K562 (cell line): ENCODE measurements around the gene TMEM245. TPM values are rescaled to one million over a fixed set of nuclear protein-coding genes. Genes with fewer than 3 reads are reported as not detected.
A peak's percentile ranks its signal among the peaks of the same experiment; 100 is the strongest.

ENCODE experiments used
- ATAC-seq: fragments of 200-7000 bp; cut with Tn5 transposase; 3 replicates; pipeline ENCODE4 v1.9.1; 2020; ENCODE audit warnings: moderate library complexity
- BruUV-seq: library from RNA; stranded (reverse); fragments of 400-500 nt; replicated peaks from 2 replicates; lab custom pipeline; 2021; lab: Mats Ljungman, UMichigan
- CTCF ChIA-PET: fragments of 300-600 bp; formaldehyde crosslinking; extraction: SDS; loops from one replicate; lab custom pipeline; 2021; ENCODE audit warnings: low intra/inter-chr PET ratio; lab: Yijun Ruan, JAX
- POLR2A ChIA-PET: fragments of 300-600, 350-650 bp; sonication (Branson Sonifier 250); formaldehyde crosslinking; extraction: SDS; loops from one replicate; lab custom pipeline; 2021; ENCODE audit warnings: antibody characterized with exemption, inconsistent platforms; lab: Yijun Ruan, JAX
- DNase-seq, 4 experiments: peaks; one replicate each; pipeline versions ENCODE4 v3.0.0 to v3.0.0-alpha.2; 2011 to 2018; ENCODE audit warnings: low spot score in 3 of 4, mixed read lengths in 3 of 4; ENCODE audit errors: extremely low read depth in 1 of 4
- FAIRE-seq: peaks from 2 replicates; lab custom pipeline; 2011; peaks lifted over from hg19 to GRCh38; lab: Jason Lieb, UNC
- H2AFZ ChIP-seq: 2 replicates; pipeline ENCODE4 v1.6.0; 2011; ENCODE audit warnings: low read depth, low read length, control low read depth, inconsistent platforms
- H3K27ac ChIP-seq: fragments of 200-600 bp; 3 replicates; pipeline ENCODE4 v1.8.0; 2011; ENCODE audit warnings: low read depth, mild to moderate bottlenecking, control low read depth, inconsistent platforms, low read length, moderate library complexity, mixed read lengths; ENCODE audit errors: extremely low read depth
- H3K27me3 ChIP-seq, 2 experiments: fragments of 300-600 bp in 1 of 2; 2 replicates in 1 of 2; 3 replicates in 1 of 2; pipeline versions ENCODE4 v1.6.0 to v1.8.0; 2011; ENCODE audit warnings: inconsistent platforms in 2 of 2, low read length in 2 of 2, mild to moderate bottlenecking in 1 of 2, mixed read lengths in 1 of 2, moderate library complexity in 1 of 2; ENCODE audit not compliant: control insufficient read depth in 2 of 2, insufficient read depth in 2 of 2
- H3K36me3 ChIP-seq: fragments of 300-600 bp; 3 replicates; pipeline ENCODE4 v1.8.0; 2011; ENCODE audit warnings: mild to moderate bottlenecking, low read length, inconsistent platforms; ENCODE audit not compliant: control insufficient read depth, insufficient read depth
- H3K4me1 ChIP-seq, 2 experiments: fragments of 200-600 bp in 1 of 2; replicated peaks in 1 of 2; 2 replicates in 1 of 2; 3 replicates in 1 of 2; pipeline versions ENCODE4 v1.5.1 to v1.8.0; 2011; ENCODE audit warnings: inconsistent platforms in 2 of 2, low read length in 2 of 2, mild to moderate bottlenecking in 1 of 2, mixed read lengths in 1 of 2, moderate library complexity in 1 of 2; ENCODE audit not compliant: control insufficient read depth in 2 of 2, insufficient read depth in 2 of 2
- H3K4me2 ChIP-seq: 2 replicates; pipeline ENCODE4 v1.6.1; 2011; ENCODE audit warnings: low read length, control low read depth, inconsistent platforms, mixed read lengths; ENCODE audit not compliant: insufficient read depth
- H3K4me3 ChIP-seq: fragments of 200-600 bp; sonication (generic), shearing (Covaris generic); 2 replicates; pipeline ENCODE4 v1.5.1; 2016; ENCODE audit warnings: control low read depth, inconsistent platforms
- H3K79me2 ChIP-seq: fragments of 200-600 bp; 3 replicates; pipeline ENCODE4 v1.8.0; 2011; ENCODE audit warnings: low read length, inconsistent platforms; ENCODE audit not compliant: control insufficient read depth, insufficient read depth
- H3K9ac ChIP-seq, 2 experiments: 2 replicates each; pipeline versions ENCODE4 v1.6.0 to v1.6.1; 2011; ENCODE audit warnings: low read depth in 2 of 2, low read length in 2 of 2, control low read depth in 1 of 2, inconsistent platforms in 1 of 2, mild to moderate bottlenecking in 1 of 2, mixed read lengths in 1 of 2; ENCODE audit not compliant: insufficient read depth in 1 of 2
- H3K9me1 ChIP-seq: one replicate; pipeline ENCODE4 v1.6.0; 2011; ENCODE audit warnings: inconsistent platforms, mild to moderate bottlenecking, low read length, moderate library complexity; ENCODE audit not compliant: control insufficient read depth, insufficient read depth
- H3K9me3 ChIP-seq: replicated peaks from 2 replicates; pipeline ENCODE4 v1.5.1; 2011; ENCODE audit warnings: low read depth, low read length, inconsistent platforms; ENCODE audit not compliant: control insufficient read depth, insufficient read depth
- H4K20me1 ChIP-seq: replicated peaks from 2 replicates; pipeline ENCODE4 v1.6.1; 2011; ENCODE audit warnings: low read length, inconsistent platforms, mixed read lengths; ENCODE audit not compliant: control insufficient read depth, insufficient read depth
- BACH1 ChIP-seq: fragments of 200-800 bp; sonication (Bioruptor generic); IDR thresholded peaks from 2 replicates; pipeline ENCODE4 v1.6.1; 2016; ENCODE audit warnings: missing genetic modification characterization, missing compliant biosample characterization
- C11orf30 ChIP-seq: fragments of 450-650 bp; IDR thresholded peaks from 2 replicates; pipeline ENCODE4 v1.6.1; 2016; ENCODE audit warnings: low read depth, mild to moderate bottlenecking
- E2F1 ChIP-seq: sonication (generic); formaldehyde crosslinking; IDR thresholded peaks from 2 replicates; pipeline ENCODE4 v1.8.1; 2023; ENCODE audit warnings: mild to moderate bottlenecking, missing genetic modification reagents, moderate library complexity
- MAFF ChIP-seq: IDR thresholded peaks from 2 replicates; pipeline ENCODE4 v1.6.1; 2012; ENCODE audit warnings: low read length, improper control_type of control experiment
- MAFK ChIP-seq: IDR thresholded peaks from 2 replicates; pipeline ENCODE4 v1.6.1; 2011; ENCODE audit warnings: low read length, improper control_type of control experiment
- TOE1 ChIP-seq, 2 experiments: fragments of 450-650 bp in 1 of 2; sonication (generic) in 1 of 2; formaldehyde crosslinking in 1 of 2; IDR thresholded peaks; 2 replicates each; pipeline versions ENCODE4 v1.7.1 to v1.8.0; 2016 to 2022; ENCODE audit warnings: borderline replicate concordance in 2 of 2, mild to moderate bottlenecking in 2 of 2, antibody characterized with exemption in 1 of 2, inconsistent platforms in 1 of 2, low read depth in 1 of 2, missing genetic modification reagents in 1 of 2, moderate library complexity in 1 of 2
- ZNF316 ChIP-seq: fragments of 450-650 bp; IDR thresholded peaks from 2 replicates; pipeline ENCODE4 v1.6.1; 2016
- WGBS: fragments of 100-300 bp; shearing (Covaris generic); methylation state at CpG from one replicate; pipeline ENCODE4 v1.1.6; 2016; ENCODE audit warnings: low coverage, mixed read lengths; ENCODE audit not compliant: insufficient coverage; ENCODE audit errors: missing lambda C conversion rate; 5-methylcytosine and 5-hydroxymethylcytosine counted together
- in situ Hi-C: fragments of 300-500 bp; cut with MboI; formaldehyde crosslinking; loops from 4 replicates; pipeline ENCODE4 v1.15.0; 2018; ENCODE audit warnings: inconsistent platforms, mixed read lengths
- intact Hi-C: fragments of 100-400 bp; cut with micrococcal nuclease; formaldehyde crosslinking; loops from 2 replicates; pipeline ENCODE4 v1.14.2; 2022
- polyA plus RNA-seq, 8 experiments: library from polyadenylated mRNA; depleted of rRNA in 4 of 8; stranded (reverse) in 5 of 8; unstranded in 3 of 8; fragments of >200 nt; fragmentation: Nextera tagmentation in 2 of 8; fragmentation: Illumina TruSeq in 1 of 8; extraction: Ambion mirVana in 2 of 8; extraction: Trizol in 1 of 8; gene quantifications; 2 replicates each; pipeline versions ENCODE4 v1.2.1 to v1.2.3, GENCODE V29; 2011 to 2014; ENCODE audit warnings: inconsistent platforms in 1 of 8, missing spikeins in 1 of 8
- total RNA-seq, 7 experiments: library from RNA; depleted of rRNA in 6 of 7; stranded (reverse); fragments of >200 nt in 6 of 7; fragmentation: Illumina TruSeq in 2 of 7; extraction: Trizol in 2 of 7; gene quantifications; 2 replicates each; pipeline versions ENCODE4 v1.2.1 to v1.2.3, GENCODE V29; 2011 to 2021; ENCODE audit warnings: low replicate concordance in 1 of 7

Gene TMEM245
- total and polyA plus RNA-seq, 9 of the 15 experiments (the other 6 are each of a cell fraction or from before 2014, with no cell fraction given) = 8.5 to 43.2 (median 24.3) TPM

- no peak for ATAC-seq
Measured at GRCh38 chr9:109133533-109133932, 13.8 kb upstream of the TMEM245 start.

More at GRCh38 chr9:109133533-109133932, 13.8 kb upstream of the TMEM245 start:
- ChIA-PET CTCF (no interaction called here), POLR2A (interaction anchor here (2.4 kb wide), 1 partner anchor 11 kb away, joined by 5 read pairs; no protein-coding TSS in a partner anchor)
- Histone ChIP-seq H3K4me1 (peaks cover 7 to 40% of the 10 kb centered on the region in 2 experiments; a peak in 4 of 5 replicates), H4K20me1 (no peaks in the 10 kb centered on the region), H3K4me2 (peak overlapping the region; percentile 54; the same call in 1 of the 2 replicates), H3K79me2 (no peaks in the 10 kb centered on the region), H3K9me3 (no peaks in the 10 kb centered on the region), H3K9ac (peak overlapping the region in 1 of 2 experiments; percentile 40; a peak in 2 of 4 replicates), H3K4me3 (no peak overlapping the region), H3K27ac (peak overlapping the region; percentile 71), H3K27me3 (no peaks in the 10 kb centered on the region), H2AFZ (peak overlapping the region; percentile 21; the same call in 1 of the 2 replicates), H3K36me3 (no peaks in the 10 kb centered on the region), H3K9me1 (no peaks in the 10 kb centered on the region)
- intact Hi-C loops (loop anchor here (5.0 kb wide), 1 partner anchor 121 kb away; the partner anchor contains the start of gene CTNNAL1), in situ Hi-C loops (no loop called here)
- peak; percentile 57 for TF ChIP-seq MAFK
- peak; percentile 75 for TF ChIP-seq ZNF316
- peak; percentile 37; the same call in 1 of the 2 replicates for TF ChIP-seq MAFF
- TF ChIP-seq E2F1 (CRISPR knock-in tag) = no peak
- peak; percentile 17; the same call in 1 of the 2 replicates for TF ChIP-seq C11orf30
- TF ChIP-seq TOE1 (IDR thresholded peaks at IDR 0.05; ENCODE audit: borderline replicate concordance) = no peak
- TF ChIP-seq TOE1 (CRISPR knock-in tag; IDR thresholded peaks at IDR 0.05; ENCODE audit: borderline replicate concordance, low read depth) = no peak
- TF ChIP-seq BACH1 (tag) = no peak
- BruUV-seq = no TSS peak
- FAIRE-seq (no peak), DNase-seq (no peak)
- 32% methylated on average over 2 of the region's 2 CpGs for WGBS
